CD1c-positive myeloid dendritic cell (primary cell): ENCODE measurements around the gene TYW1B.
"Not testable (repeated sequence)": the region's sequence is repeated elsewhere in the genome, so short reads cannot be mapped to it uniquely, and the experiment has no call there.

Experiments
- DNase-seq: peaks from one replicate; pipeline ENCODE4 v3.0.0-alpha.2; 2016; ENCODE audit errors: extremely low spot score

TYW1B gene

GRCh38 chr7:72816370-72817157, 11.4 kb downstream of the TYW1B start:
- DNase-seq: not testable (repeated sequence)

GRCh38 chr7:72810437-72810836, 17.6 kb downstream of the TYW1B start:
- peak; percentile 44 for DNase-seq

GRCh38 chr7:72808511-72808910, 19.5 kb downstream of the TYW1B start:
- not testable (repeated sequence) for DNase-seq

GRCh38 chr7:72806851-72807250, 21.1 kb downstream of the TYW1B start:
- DNase-seq: not testable (repeated sequence)

GRCh38 chr7:72805526-72806494, 22.2 kb downstream of the TYW1B start:
- peak; percentile 94 for DNase-seq

GRCh38 chr7:72803778-72804177, 24.2 kb downstream of the TYW1B start:
- DNase-seq: not testable (repeated sequence)

GRCh38 chr7:72801564-72801963, 26.4 kb downstream of the TYW1B start:
- not testable (repeated sequence) for DNase-seq

- not testable (repeated sequence) for DNase-seq
Measured at GRCh38 chr7:72795401-72795800, 32.6 kb downstream of the TYW1B start.

GRCh38 chr7:72793791-72794190, 34.2 kb downstream of the TYW1B start:
- no peak for DNase-seq

GRCh38 chr7:72790698-72791060, 37.3 kb downstream of the TYW1B start:
- not testable (repeated sequence) for DNase-seq

GRCh38 chr7:72790048-72790697, 37.8 kb downstream of the TYW1B start:
- not testable (repeated sequence) for DNase-seq

GRCh38 chr7:72785166-72785955, 42.6 kb downstream of the TYW1B start:
- DNase-seq: no peak

- not testable (repeated sequence) for DNase-seq
Measured at GRCh38 chr7:72783601-72784370, 44.2 kb downstream of the TYW1B start.

- no peak for DNase-seq
Measured at GRCh38 chr7:72781631-72782030, 46.4 kb downstream of the TYW1B start.

GRCh38 chr7:72781161-72781560, 46.8 kb downstream of the TYW1B start:
- no peak for DNase-seq

- not testable (repeated sequence) for DNase-seq
Measured at GRCh38 chr7:72780289-72780894, 47.6 kb downstream of the TYW1B start.

GRCh38 chr7:72777167-72777566, 50.8 kb downstream of the TYW1B start:
- not testable (repeated sequence) for DNase-seq

GRCh38 chr7:72772627-72773026, 55.4 kb downstream of the TYW1B start:
- DNase-seq: not testable (repeated sequence)

- DNase-seq: not testable (repeated sequence)
Measured at GRCh38 chr7:72766994-72767393, 61.0 kb downstream of the TYW1B start.

- no peak for DNase-seq
Measured at GRCh38 chr7:72760602-72761001, 67.4 kb downstream of the TYW1B start.
